ENCODE data around the gene TNFSF8. TPM values are rescaled to one million over a fixed set of nuclear protein-coding genes. Genes with fewer than 3 reads are reported as not detected.
A peak's percentile ranks its signal among the peaks of the same experiment; 100 is the strongest.

TNFSF8 gene
- total RNA-seq, 1 donor from 2014 or later: not detected

GRCh38 chr9:114965564-114965963, 35.2 kb upstream of the TNFSF8 start:
- FAIRE-seq: no peak

GRCh38 chr9:114962809-114963208, 32.4 kb upstream of the TNFSF8 start:
- no peak for DNase-seq (ENCODE audit: low read depth)
- Histone ChIP-seq H3K27me3 (ENCODE audit: control insufficient read depth, insufficient read depth, low read length) (peaks cover 6% of the 10 kb centered on the region), H3K4me3 (ENCODE audit: low read depth, low read length) (no peak overlapping the region), H3K36me3 (ENCODE audit: control insufficient read depth, insufficient read depth, low read length) (no peaks in the 10 kb centered on the region)
- no peak for TF ChIP-seq CTCF (IDR thresholded peaks at IDR 0.05; ENCODE audit: insufficient read depth, low read length, severe bottlenecking)
- FAIRE-seq: no peak

More at GRCh38 chr9:114965564-114965963, 35.2 kb upstream of the TNFSF8 start:
- Histone ChIP-seq H3K36me3 (ENCODE audit: control insufficient read depth, insufficient read depth, low read length) (no peaks in the 10 kb centered on the region), H3K27me3 (ENCODE audit: control insufficient read depth, insufficient read depth, low read length) (peaks cover 6% of the 10 kb centered on the region), H3K4me3 (ENCODE audit: low read depth, low read length) (no peak overlapping the region)
- DNase-seq (ENCODE audit: low read depth): no peak
- TF ChIP-seq CTCF (IDR thresholded peaks at IDR 0.05; ENCODE audit: insufficient read depth, low read length, severe bottlenecking): no peak

GRCh38 chr9:114960276-114960675, 29.9 kb upstream of the TNFSF8 start:
- FAIRE-seq: no peak
- no peak for TF ChIP-seq CTCF (IDR thresholded peaks at IDR 0.05; ENCODE audit: insufficient read depth, low read length, severe bottlenecking)

GRCh38 chr9:114958844-114959235, 28.4 kb upstream of the TNFSF8 start:
- Histone ChIP-seq H3K4me3 (ENCODE audit: low read depth, low read length) (no peak overlapping the region), H3K36me3 (ENCODE audit: control insufficient read depth, insufficient read depth, low read length) (no peaks in the 10 kb centered on the region), H3K27me3 (ENCODE audit: control insufficient read depth, insufficient read depth, low read length) (no peaks in the 10 kb centered on the region)
- FAIRE-seq (no peak), DNase-seq (ENCODE audit: low read depth) (no peak)
- no peak for TF ChIP-seq CTCF (IDR thresholded peaks at IDR 0.05; ENCODE audit: insufficient read depth, low read length, severe bottlenecking)

More at GRCh38 chr9:114960276-114960675, 29.9 kb upstream of the TNFSF8 start:
- H3K4me3 ChIP-seq (ENCODE audit: low read depth, low read length): no peak overlapping the region
- DNase-seq (ENCODE audit: low read depth): no peak
- H3K36me3 ChIP-seq (ENCODE audit: control insufficient read depth, insufficient read depth, low read length): no peaks in the 10 kb centered on the region
- peaks cover 3% of the 10 kb centered on the region for H3K27me3 ChIP-seq (ENCODE audit: control insufficient read depth, insufficient read depth, low read length)

GRCh38 chr9:114958021-114958843, 27.8 kb upstream of the TNFSF8 start:
- FAIRE-seq: peak; percentile 32
- TF ChIP-seq CTCF (IDR thresholded peaks at IDR 0.05; ENCODE audit: insufficient read depth, low read length, severe bottlenecking): no peak
- DNase-seq (ENCODE audit: low read depth): no peak
- H3K4me3 ChIP-seq (ENCODE audit: low read depth, low read length): no peak overlapping the region
- no peaks in the 10 kb centered on the region for H3K27me3 ChIP-seq (ENCODE audit: control insufficient read depth, insufficient read depth, low read length)
- H3K36me3 ChIP-seq (ENCODE audit: control insufficient read depth, insufficient read depth, low read length): no peaks in the 10 kb centered on the region
